Frontal cortex (tissue), 4 donors: ENCODE data around the gene TIMM17A. TPM values are rescaled to one million over a fixed set of nuclear protein-coding genes. Genes with fewer than 3 reads are reported as not detected.

Experiments used
- DNase-seq, 2 donors: peaks; one replicate each; pipeline ENCODE4 v3.0.0; 2012; ENCODE audit warnings: low spot score in 2 of 2
- FAIRE-seq: peaks from 2 replicates; lab custom pipeline; 2012; peaks lifted over from hg19 to GRCh38; lab: Jason Lieb, UNC
- total RNA-seq: library from RNA; depleted of rRNA; stranded (reverse); fragments of >200 nt; gene quantifications from one replicate; pipeline ENCODE4 v1.2.3, GENCODE V29; 2014
- donor health status: control.
- donor health status: control.
- donor health status: control.

Gene TIMM17A
- total RNA-seq, 1 donor from 2014 or later, result 56.3 TPM

DNA sequence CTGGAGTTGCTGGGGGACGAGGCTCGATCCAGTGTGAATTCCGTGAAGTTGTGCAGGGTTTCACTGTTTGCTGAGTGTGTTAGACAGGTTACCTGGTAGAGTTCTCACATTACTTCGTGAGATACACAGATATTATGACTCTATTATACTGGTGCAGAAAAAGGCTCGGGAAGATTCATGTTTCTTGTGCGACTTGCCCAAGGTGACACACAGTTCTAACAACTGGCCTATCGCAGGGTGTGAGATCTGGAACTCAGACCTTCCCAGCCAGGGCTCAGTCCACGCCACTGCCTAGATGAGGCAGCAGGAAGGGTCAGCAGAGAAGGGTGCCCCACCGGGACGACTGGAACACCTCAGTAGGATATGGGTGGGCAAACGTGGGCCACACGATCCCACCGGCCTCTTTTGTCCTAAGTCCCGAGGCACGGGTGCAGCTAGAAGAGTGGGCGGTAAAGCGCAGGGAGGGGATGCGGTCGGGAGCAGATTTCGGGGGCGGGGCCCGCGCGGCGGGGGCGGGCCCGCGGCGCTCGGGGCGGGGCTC is 26.8 kb downstream of the TIMM17A start:
- no peak for FAIRE-seq
- peak; percentile 26 to 84 for DNase-seq

DNA sequence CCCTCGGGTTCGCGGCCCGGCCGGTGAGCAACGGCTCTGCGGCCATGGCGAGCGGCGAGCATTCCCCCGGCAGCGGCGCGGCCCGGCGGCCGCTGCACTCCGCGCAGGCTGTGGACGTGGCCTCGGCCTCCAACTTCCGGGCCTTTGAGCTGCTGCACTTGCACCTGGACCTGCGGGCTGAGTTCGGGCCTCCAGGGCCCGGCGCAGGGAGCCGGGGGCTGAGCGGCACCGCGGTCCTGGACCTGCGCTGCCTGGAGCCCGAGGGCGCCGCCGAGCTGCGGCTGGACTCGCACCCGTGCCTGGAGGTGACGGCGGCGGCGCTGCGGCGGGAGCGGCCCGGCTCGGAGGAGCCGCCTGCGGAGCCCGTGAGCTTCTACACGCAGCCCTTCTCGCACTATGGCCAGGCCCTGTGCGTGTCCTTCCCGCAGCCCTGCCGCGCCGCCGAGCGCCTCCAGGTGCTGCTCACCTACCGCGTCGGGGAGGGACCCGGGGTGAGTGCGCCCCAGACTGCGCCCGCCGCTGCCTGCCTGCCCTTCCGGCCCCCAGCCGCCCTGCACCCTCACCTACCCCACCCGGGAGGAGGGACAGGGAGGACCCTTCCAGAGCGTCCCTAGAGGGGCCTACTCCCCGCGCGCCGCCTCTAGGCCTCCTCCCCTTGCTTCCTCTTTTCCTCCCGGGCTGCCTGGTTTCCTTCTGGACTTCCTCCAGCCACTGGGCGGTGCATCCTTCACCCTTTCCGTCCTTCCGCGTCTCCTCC is 27.5 kb downstream of the TIMM17A start, which contains the start of gene RNPEP:
RNPEP (plus strand) TSS at position 26 of the 757 bp plus-strand sequence; CDS start at position 45, 19 bp downstream.
- no peak for FAIRE-seq
- DNase-seq, result peak; percentile 62 to 83

DNA sequence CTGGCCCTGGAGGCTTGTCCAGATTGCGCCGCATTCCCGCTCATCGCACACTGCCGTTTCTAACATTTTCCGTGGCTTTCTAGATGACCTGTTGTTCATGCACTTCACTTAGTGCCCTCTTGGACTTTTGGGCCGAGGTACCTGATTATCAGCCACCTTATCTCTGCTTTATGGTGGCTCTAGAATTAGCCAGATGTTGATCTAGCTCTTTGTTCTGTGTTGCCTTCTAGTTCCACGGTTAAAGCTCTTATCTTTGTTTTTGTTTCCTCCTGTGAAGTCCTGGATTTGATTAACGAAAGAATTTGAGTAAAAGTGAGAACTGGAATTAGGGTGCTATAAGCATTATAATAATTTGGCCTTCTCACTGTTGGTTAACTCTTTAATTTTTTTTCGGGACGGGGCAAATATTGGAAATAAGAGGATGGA is 28.1 kb downstream of the TIMM17A start:
- DNase-seq (no peak), FAIRE-seq (no peak)

DNA sequence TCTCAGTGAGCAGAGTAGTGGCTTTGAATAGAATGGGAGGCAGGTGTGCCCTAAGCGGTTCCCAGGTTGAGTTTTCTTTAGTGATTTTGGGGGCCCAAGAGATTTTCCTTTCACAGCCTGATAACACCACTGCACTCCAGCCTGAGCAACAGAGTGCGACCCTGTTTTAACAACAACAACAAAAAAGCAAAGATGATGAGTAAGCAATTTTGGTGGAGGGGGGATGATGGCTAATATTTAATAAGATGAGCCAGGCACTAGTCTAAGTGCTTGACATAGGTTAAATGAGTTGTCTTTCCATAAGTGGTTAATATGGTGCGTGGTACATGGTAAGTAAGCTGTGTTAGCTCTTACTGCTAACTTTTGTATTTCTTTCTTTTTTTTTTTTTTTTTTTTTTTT is 29.1 kb downstream of the TIMM17A start:
- FAIRE-seq (no peak), DNase-seq (no peak)

DNA sequence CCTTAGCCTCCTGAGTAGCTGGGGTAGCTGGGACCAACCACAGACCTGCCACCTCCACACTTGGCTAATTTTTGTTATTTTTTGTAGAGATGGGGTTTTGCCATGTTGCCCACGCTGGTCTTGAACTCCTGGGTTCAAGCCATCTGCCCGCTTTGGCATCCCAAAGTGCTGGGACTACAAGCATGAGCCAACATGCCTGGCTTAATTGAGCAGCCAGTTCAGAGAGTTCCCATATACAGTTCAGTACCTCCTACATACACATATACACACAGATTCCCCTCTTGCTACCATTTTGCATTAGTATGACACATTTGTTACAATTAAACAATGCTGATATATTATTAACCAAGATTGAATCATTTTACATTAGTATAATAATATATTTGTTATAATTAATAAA is 30.1 kb downstream of the TIMM17A start:
- DNase-seq, result no peak
- no peak for FAIRE-seq

DNA sequence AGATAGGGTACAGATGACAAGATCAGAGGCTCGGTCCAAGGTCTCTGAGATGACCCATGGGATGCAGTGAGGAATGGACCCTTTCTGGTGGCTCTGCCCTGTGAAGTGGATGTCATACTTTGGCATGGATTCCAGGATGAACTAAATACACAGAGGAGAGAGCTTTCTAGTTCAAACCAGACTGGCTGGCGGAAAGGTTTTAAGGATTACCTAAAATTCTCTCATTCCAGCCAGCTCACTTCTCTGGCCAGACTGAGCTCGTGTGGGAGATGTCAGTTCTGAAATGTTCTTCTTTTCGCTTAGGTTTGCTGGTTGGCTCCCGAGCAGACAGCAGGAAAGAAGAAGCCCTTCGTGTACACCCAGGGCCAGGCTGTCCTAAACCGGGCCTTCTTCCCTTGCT is 33.3 kb downstream of the TIMM17A start:
- FAIRE-seq, result no peak
- no peak for DNase-seq

DNA sequence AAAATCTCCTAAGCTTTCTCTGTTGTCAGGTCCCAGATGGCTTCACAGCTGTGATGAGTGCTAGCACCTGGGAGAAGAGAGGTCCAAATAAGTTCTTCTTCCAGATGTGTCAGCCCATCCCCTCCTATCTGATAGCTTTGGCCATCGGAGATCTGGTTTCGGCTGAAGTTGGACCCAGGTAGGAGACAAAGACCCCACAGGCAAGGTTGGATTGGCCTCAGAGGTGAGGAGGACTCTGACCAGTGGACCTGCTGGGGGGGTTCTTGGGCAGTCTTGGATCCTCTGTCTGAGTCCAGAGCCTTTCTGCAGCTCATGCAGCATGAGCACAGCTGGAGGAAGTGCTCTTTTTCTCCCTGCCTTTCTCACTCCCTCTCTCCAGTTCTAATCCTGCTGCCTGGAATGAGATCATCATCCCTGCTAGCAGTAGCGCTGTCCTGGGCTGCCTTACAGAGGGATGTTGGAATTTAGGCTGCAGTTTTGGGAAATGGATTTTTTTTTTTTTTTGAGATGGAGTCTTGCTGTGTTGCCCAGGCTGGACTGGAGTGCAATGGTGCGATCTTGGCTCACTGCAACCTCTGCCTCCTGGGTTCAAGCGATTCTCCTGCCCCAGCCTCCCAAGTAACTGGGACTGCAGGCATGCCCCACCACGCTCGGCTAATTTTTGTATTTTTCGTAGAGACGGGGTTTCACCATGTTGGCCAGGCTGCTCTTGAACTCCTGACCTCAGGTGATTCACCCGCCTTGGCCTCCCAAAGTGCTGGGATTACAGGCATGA is 34.2 kb downstream of the TIMM17A start:
- no peak for FAIRE-seq
- DNase-seq, result no peak

DNA sequence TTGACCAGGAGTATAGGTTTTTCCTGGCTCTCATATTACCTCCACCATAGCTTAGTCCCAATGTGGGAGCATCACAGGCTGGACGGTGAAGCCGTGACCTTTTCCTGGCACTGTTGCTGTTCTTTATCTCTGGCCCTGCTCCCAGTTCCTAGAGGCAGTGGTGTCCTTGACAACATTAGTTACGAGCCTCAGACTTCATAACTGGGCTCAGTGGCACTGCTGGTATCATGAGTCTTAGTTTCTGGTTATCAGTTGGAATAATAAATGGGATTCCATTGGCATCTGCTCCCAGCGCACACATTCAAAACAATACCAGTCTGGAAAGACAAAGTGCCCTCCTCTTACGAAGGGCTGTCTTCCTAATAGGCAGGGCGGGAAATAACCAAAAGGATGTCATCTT is 35.1 kb downstream of the TIMM17A start:
- no peak for DNase-seq
- no peak for FAIRE-seq

DNA sequence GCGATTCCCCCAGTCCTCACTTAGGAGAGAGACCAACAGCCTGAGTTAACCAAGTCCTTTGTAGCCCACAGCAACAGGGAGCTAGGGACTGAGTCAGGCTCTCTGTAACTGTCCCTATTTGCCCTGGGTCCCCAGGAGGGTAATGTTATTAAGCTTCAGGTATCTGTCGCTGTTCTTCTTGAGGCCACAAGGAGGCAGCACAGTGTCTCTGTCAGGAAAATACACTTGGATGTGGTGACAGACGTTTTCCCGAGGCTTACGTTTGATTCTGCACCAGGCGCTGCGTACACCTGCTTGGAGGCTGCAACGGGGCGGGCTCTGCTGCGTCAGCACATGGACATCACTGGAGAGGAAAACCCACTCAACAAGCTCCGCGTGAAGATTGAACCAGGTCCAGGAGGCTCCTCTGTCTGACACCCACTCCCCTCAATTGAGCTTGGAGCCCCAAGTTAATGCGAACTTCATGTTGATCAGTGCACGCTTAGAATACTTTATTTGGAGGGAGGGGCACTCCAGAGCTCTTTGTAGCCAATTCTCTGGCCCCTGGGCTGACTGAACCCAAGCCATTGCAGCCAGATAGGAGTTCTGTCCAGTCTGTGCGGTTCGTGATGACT is 44.4 kb downstream of the TIMM17A start:
- FAIRE-seq (no peak), DNase-seq (peak in 1 of 2 donors; percentile 66)

DNA sequence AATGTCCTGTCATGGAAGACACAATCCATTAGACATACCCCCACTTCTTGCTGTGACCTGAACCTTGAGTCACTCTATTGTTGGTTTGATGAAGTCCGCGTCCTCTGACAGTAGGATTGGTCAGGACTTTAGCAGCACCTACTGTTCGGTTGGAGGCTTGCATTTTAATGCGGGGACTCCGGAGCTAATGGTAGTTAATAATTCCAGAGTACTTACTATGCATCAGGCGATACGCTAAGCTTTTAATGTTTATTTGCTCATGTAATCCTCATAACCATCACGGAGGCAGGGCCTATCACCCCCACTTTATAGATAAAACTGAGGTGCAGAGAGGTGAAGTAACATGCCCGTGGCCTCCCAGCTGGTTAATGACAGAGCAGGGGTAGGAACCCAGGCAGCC is 47.2 kb downstream of the TIMM17A start:
- FAIRE-seq (no peak), DNase-seq (no peak)

DNA sequence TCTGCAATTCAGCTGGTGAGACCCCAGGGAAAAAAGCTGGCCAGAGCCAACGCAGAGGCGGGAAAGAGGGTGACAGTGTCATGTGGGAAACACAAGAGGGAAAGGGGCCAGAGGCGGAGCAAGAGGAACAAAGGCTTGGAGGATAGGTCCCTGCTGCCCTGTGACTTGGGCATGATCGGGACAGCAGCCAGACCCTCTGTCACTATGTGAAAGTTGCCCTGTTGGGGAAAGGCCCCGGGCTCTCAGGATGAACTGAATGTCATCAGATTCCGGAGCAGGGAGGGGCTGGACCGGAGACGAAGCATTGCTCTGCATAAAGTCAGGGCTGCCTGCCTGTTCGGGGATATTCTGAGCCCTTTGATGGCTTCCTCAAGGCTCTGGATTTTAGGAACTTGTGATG is 49.4 kb downstream of the TIMM17A start:
- DNase-seq (no peak), FAIRE-seq (no peak)

DNA sequence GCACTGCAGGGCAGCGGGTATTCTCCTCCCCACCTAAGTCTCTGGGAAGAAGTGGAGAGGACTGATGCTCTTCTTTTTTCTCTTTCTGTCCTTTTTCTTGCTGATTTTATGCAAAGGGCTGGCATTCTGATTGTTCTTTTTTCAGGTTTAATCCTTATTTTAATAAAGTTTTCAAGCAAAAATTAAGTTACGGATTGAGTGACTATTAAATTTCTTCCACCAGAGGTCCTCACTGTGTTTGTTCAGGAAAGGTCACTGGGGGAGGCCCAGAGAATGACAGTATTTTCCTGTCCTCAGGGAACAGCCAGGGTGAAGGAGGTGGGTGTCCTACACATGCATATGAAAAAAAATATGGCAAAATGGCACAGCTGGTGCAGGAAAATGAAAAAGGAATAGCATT is 50.7 kb downstream of the TIMM17A start:
- FAIRE-seq (no peak), DNase-seq (no peak)

DNA sequence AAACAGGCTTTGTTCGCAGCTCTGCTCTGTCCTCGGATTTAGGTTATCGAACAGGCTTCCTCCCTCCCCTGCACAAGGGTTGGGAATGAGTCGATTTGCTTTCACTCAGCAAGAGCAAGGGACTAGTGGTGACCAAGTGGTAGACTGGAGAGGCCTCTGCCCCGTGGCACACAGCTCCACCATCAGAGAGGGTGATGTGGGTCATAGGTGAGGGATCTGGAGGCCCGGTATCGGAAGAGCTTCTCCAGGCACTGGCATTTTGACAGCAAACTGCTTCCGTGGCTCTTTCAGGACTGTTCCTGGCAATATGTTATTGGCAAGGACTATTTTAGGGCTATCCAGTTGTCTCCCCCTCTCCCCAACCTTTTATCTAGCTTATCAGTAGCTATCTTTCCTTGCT is 52.0 kb downstream of the TIMM17A start:
- no peak for FAIRE-seq
- DNase-seq, result no peak

DNA sequence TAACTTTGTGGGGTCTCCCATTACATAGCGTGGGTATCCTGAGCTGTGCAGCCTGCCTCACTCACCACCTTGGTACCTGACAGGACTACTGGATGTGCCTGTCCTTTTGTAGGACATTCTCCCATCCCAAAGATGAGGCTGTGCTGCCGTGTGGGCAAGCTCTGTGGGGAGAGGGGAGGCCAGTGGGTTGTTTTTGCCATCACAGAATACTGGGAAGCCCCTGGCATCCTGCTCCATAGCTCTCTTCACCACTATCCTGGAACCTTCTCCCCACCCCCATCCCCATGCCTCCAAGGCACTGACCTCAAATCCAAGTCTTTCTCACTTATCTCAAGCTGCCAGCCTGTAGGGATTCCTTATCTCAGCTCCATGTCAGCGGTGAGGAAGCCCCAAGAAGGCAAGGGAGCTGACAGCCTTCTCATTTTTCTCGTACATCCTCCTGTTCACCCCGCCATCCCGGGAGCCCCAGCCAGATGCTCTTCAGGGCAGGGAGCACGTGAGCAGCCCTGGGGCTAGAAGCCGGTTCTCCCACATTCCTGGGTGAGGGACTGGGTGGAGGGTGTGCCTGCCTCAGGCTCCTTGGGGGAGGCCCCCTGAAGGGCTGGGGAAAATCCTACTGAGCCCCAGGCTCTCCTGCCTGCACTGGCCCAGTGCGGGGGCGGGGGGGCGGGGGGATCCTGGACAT is 52.6 kb downstream of the TIMM17A start:
- FAIRE-seq (no peak), DNase-seq (no peak)

DNA sequence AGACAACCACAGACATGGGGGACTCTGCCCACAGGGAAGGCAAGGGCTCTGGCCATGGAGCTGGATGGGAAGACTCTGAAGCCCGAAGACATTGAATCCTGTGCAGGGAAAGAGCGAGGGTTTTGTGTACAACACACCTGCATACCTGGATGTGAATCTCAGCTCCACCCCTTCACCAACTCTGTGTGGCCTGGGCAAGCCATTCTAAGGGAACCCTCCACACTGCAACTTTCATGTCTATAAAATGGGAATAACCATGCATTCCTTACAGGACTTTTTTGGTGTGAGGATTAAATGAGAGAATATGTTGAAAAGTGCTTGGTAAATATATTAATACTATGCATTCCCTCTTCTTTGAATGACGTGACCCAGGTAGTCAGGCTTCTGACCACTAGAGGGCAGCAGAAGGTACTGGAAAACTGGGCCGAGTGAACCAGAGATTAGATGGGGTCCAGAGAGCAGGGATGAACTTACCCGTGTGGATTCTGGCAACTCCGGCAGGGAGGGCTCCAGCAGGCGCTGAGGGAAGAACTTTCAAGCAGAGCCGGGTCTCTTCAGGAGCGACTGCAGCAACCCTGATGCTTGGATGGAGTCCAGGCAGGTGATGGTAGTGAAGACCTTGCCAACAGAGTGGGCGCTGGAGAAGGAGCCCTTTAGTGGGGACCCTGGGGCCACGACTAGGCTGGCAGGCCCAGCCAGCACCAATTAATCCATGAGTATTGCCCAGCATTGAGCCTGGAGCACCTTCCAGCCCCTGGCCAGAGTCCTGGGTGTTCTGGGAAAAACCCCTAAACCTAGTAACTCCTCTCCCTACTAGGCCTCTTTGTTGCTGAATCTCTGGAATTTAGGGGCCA is 54.2 kb downstream of the TIMM17A start:
- peak; percentile 73 to 85 for DNase-seq
- peak; percentile 64 for FAIRE-seq

DNA sequence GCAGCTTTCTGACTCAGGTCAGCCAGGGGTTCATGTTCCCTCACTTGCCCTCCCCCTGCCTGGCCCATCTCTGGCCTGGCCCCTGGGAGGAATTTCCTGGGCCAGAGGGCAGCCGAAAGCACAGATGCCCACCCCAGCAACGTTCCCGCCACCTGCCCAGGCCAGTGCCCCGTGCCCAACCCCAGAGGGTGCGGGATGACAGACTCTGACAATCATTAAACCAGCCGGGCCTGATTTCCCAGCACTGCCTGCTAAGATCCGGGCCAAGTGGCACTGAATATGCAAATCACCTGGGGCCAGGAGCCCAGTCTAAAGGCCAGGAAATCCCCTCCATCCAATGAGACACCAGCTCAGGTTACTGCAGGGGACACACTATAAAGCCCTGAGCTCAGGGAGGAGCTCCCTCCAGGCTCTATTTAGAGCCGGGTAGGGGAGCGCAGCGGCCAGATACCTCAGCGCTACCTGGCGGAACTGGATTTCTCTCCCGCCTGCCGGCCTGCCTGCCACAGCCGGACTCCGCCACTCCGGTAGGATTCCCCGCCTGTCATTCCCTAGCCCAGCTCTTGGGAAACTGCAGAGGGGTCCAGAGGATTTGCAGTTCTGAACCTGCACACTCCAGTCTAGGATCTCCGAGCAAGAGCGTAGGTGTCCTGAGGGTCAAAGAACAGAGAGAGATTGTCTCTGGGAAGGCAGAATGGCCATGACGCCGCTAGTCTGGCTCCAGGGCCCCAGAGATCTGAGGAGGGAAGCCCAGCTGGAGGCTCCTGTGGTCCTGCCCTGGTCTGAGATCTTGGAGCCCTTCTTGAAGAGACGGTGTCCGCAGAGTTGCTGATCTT is 55.1 kb downstream of the TIMM17A start, which contains the start of gene ELF3:
ELF3 (plus strand) TSS at position 408 of the 836 bp plus-strand sequence. CDS start 550 bp downstream, outside the sequence.
- FAIRE-seq, result no peak

DNA sequence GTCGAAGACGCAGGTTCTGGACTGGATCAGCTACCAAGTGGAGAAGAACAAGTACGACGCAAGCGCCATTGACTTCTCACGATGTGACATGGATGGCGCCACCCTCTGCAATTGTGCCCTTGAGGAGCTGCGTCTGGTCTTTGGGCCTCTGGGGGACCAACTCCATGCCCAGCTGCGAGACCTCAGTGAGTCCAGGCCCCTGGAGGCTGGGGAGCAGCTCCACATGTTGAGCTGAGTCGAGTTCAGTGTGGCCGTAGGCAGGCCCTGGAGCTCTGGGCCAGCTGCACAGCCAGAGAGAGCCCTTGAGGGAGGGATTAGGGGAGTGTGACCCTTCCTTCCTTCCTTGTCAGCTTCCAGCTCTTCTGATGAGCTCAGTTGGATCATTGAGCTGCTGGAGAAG is 56.7 kb downstream of the TIMM17A start:
- no peak for DNase-seq
- FAIRE-seq, result no peak

More for the DNA sequence above, 55.1 kb downstream of the TIMM17A start, which contains the start of gene ELF3:
- DNase-seq, result no peak
